Measurements from ENCODE around the gene TRAF3IP1.

TRAF3IP1 gene

DNA sequence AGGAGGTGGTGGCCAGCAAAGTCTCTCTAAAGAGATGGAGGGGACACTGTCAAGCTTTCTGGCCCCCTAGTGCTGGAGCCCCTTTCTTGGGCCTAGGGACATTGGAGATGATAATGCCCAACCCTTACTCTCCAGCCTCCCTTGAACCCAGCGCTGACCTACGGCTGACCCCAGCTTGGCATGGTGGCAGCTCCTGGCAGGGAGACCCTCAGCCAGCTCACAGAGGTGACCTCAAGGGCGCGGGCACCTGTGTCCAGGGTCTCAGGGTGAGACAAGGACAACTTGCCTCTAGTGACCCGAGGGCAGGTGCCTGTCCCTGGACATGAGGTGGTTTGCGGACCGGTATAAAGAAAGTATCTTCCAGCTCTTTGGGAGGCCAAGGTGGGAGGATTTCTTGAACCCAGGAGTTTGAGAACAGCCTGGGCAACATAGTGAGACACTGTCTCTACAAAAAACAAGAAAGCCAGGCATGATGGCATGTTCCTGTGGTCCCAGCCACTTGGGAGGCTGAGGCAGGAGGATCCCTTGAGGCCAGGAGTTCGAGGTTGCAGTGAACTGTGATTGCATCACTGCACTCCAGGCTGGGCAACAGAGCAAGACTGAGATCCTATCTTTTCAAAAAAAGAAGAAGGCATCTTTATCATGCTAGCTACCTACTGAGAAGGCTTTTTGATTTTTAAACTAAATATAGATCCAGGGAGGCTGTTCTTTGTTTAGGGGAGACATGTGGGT lies 28.6 kb upstream of the TRAF3IP1 start:
- H3K36me3 ChIP-seq (replicated peaks) = no peaks in the 10 kb centered on the region
- H3K4me3 ChIP-seq = no peak overlapping the region
- in situ Hi-C loops (cut with MboI; ENCODE audit: low sequenced_read_pairs) = no loop called here
- no peaks in the 10 kb centered on the region for H3K9me3 ChIP-seq
- H3K4me1 ChIP-seq = peaks cover 30% of the 10 kb centered on the region
- no peaks in the 10 kb centered on the region for H3K27me3 ChIP-seq (ENCODE audit: low read depth)
- no peak for DNase-seq (ENCODE audit: low spot score in 2 of 2)

GRCh38 chr2:238294046-238294392 lies 26.3 kb upstream of the TRAF3IP1 start:
- Histone ChIP-seq H3K4me3 (no peak overlapping the region), H3K9me3 (no peaks in the 10 kb centered on the region), H3K27me3 (ENCODE audit: low read depth) (no peaks in the 10 kb centered on the region), H3K36me3 (replicated peaks) (no peaks in the 10 kb centered on the region), H3K4me1 (peaks cover 18% of the 10 kb centered on the region)
- in situ Hi-C loops (cut with MboI; ENCODE audit: low sequenced_read_pairs) = no loop called here
- DNase-seq (ENCODE audit: low spot score in 2 of 2) = no peak

- H3K36me3 ChIP-seq (replicated peaks) = no peaks in the 10 kb centered on the region
- no peaks in the 10 kb centered on the region for H3K27me3 ChIP-seq (ENCODE audit: low read depth)
- in situ Hi-C loops (cut with MboI; ENCODE audit: low sequenced_read_pairs) = no loop called here
- H3K4me1 ChIP-seq = peaks cover 13% of the 10 kb centered on the region
- H3K4me3 ChIP-seq = no peak overlapping the region
- H3K9me3 ChIP-seq = no peaks in the 10 kb centered on the region
- DNase-seq (ENCODE audit: low spot score in 2 of 2) = no peak
Observed at GRCh38 chr2:238294393-238295143, 25.8 kb upstream of the TRAF3IP1 start.

DNA sequence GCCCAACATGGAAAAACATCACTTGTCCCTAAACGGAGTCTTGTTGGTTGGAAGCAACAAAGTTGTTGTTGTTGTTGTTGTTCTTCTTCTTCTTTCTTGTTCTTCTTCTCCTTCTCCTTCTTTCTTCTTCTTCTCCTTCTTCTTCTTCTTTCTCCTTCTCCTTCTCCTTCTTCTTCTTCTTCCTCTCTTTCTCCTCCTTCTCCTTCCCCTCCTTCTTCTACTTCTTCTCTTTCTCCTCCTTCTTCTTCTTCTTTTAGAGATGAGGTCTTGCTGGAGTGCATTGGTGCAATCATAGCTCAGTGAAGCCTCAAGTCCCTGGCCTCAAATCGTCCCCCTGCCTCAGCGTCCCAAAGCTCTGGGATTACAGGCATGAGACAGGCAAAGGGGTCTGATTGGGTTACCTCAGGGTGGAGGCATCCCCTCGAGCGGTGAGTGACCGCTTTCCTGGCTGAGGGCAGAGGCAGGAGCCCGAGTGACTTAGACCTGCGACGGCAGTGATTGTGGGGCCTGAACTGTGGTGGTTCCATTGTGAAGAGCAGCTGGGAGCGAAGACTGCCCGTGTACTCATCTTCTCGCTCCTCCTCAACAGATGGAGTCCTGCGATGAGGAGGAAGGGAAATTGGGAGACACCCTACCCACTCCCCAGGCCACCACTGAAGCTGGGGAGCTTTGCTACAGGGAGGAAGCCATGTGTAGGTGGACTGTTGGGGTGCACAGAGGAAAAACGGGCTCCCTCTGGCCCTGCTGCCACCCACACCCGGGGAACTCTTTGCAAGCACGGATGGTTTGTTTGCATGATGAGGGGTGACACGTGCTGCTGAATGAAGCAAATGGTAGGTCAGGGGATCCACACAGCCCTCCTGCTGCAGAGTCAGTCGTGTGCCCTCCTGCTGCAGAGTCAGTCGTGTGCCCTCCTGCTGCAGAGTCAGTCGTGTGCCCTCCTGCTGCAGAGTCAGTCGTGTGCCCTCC lies 24.9 kb upstream of the TRAF3IP1 start:
- Histone ChIP-seq H3K27me3 (ENCODE audit: low read depth) (no peaks in the 10 kb centered on the region), H3K4me3 (no peak overlapping the region), H3K36me3 (replicated peaks) (no peaks in the 10 kb centered on the region), H3K4me1 (peaks cover 5% of the 10 kb centered on the region), H3K9me3 (no peaks in the 10 kb centered on the region)
- in situ Hi-C loops (cut with MboI; ENCODE audit: low sequenced_read_pairs) = no loop called here
- DNase-seq (ENCODE audit: low spot score in 2 of 2) = no peak

GRCh38 chr2:238296638-238297457 lies 23.5 kb upstream of the TRAF3IP1 start:
- H3K4me3 ChIP-seq = no peak overlapping the region
- H3K4me1 ChIP-seq = no peaks in the 10 kb centered on the region
- no peak for DNase-seq (ENCODE audit: low spot score in 2 of 2)
- in situ Hi-C loops (cut with MboI; ENCODE audit: low sequenced_read_pairs) = no loop called here
- no peaks in the 10 kb centered on the region for H3K27me3 ChIP-seq (ENCODE audit: low read depth)
- no peaks in the 10 kb centered on the region for H3K36me3 ChIP-seq (replicated peaks)
- H3K9me3 ChIP-seq = no peaks in the 10 kb centered on the region

GRCh38 chr2:238299803-238300202 lies 20.5 kb upstream of the TRAF3IP1 start:
- no peaks in the 10 kb centered on the region for H3K36me3 ChIP-seq (replicated peaks)
- no peaks in the 10 kb centered on the region for H3K9me3 ChIP-seq
- H3K4me1 ChIP-seq = no peaks in the 10 kb centered on the region
- H3K27me3 ChIP-seq (ENCODE audit: low read depth) = no peaks in the 10 kb centered on the region
- in situ Hi-C loops (cut with MboI; ENCODE audit: low sequenced_read_pairs) = no loop called here
- no peak for DNase-seq (ENCODE audit: low spot score in 2 of 2)
- H3K4me3 ChIP-seq = no peak overlapping the region

GRCh38 chr2:238302087-238302486 lies 18.2 kb upstream of the TRAF3IP1 start:
- H3K9me3 ChIP-seq = no peaks in the 10 kb centered on the region
- no peak overlapping the region for H3K4me3 ChIP-seq
- no peaks in the 10 kb centered on the region for H3K27me3 ChIP-seq (ENCODE audit: low read depth)
- no peaks in the 10 kb centered on the region for H3K4me1 ChIP-seq
- in situ Hi-C loops (cut with MboI; ENCODE audit: low sequenced_read_pairs) = no loop called here
- no peaks in the 10 kb centered on the region for H3K36me3 ChIP-seq (replicated peaks)
- DNase-seq (ENCODE audit: low spot score in 2 of 2) = no peak

- H3K9me3 ChIP-seq = no peaks in the 10 kb centered on the region
- H3K27me3 ChIP-seq (ENCODE audit: low read depth) = no peaks in the 10 kb centered on the region
- no peak for DNase-seq (ENCODE audit: low spot score in 2 of 2)
- no peaks in the 10 kb centered on the region for H3K4me1 ChIP-seq
- H3K4me3 ChIP-seq = no peak overlapping the region
- in situ Hi-C loops (cut with MboI; ENCODE audit: low sequenced_read_pairs) = no loop called here
- H3K36me3 ChIP-seq (replicated peaks) = no peaks in the 10 kb centered on the region
Observed at GRCh38 chr2:238302751-238303150, 17.6 kb upstream of the TRAF3IP1 start.

GRCh38 chr2:238304116-238304515 lies 16.2 kb upstream of the TRAF3IP1 start:
- DNase-seq (ENCODE audit: low spot score in 2 of 2) = no peak
- H3K4me1 ChIP-seq = no peaks in the 10 kb centered on the region
- H3K27me3 ChIP-seq (ENCODE audit: low read depth) = no peaks in the 10 kb centered on the region
- no peaks in the 10 kb centered on the region for H3K9me3 ChIP-seq
- H3K4me3 ChIP-seq = no peak overlapping the region
- in situ Hi-C loops (cut with MboI; ENCODE audit: low sequenced_read_pairs) = no loop called here
- H3K36me3 ChIP-seq (replicated peaks) = no peaks in the 10 kb centered on the region

GRCh38 chr2:238305092-238305862 lies 15.0 kb upstream of the TRAF3IP1 start:
- no peaks in the 10 kb centered on the region for H3K27me3 ChIP-seq (ENCODE audit: low read depth)
- no peaks in the 10 kb centered on the region for H3K9me3 ChIP-seq
- H3K4me3 ChIP-seq = no peak overlapping the region
- in situ Hi-C loops (cut with MboI; ENCODE audit: low sequenced_read_pairs) = no loop called here
- no peak for DNase-seq (ENCODE audit: low spot score in 2 of 2)
- no peaks in the 10 kb centered on the region for H3K36me3 ChIP-seq (replicated peaks)
- H3K4me1 ChIP-seq = no peaks in the 10 kb centered on the region

DNA sequence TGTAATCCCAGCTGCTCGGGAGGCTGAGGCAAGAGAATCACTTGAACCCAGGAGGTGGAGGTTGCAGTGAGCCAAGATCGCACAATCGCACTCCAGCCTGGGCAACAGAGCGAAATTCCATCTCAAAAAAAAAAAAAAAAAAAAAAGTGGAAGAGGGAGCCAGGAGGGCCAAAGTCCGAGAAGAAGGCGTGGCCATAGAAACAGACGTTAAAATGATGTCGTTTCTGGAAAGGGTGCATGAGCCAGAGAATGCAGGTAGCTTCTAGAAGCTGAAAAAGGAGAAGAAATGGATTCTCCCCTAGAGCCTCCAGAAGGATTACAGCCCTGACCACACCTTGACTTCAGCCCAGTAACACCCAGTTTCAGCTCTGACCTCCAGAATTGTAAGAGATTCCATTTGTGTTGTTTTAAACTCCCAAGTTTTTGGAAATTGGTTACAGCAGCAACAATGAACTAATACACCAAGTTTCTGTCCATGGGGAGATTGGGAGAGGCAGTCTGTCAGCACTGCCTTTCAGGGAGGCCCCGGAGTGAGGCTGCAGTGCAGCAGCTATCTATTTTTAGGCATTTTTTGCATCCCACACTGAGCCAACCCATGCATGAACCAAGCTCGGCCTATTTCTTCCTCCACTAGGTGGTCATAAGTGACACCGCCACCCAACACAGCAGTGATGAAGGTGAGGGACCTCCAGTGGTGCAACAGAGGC lies 14.2 kb upstream of the TRAF3IP1 start:
- in situ Hi-C loops (cut with MboI; ENCODE audit: low sequenced_read_pairs) = no loop called here
- H3K36me3 ChIP-seq (replicated peaks) = no peaks in the 10 kb centered on the region
- H3K4me1 ChIP-seq = no peaks in the 10 kb centered on the region
- no peak for DNase-seq (ENCODE audit: low spot score in 2 of 2)
- H3K9me3 ChIP-seq = no peaks in the 10 kb centered on the region
- no peaks in the 10 kb centered on the region for H3K27me3 ChIP-seq (ENCODE audit: low read depth)
- H3K4me3 ChIP-seq = no peak overlapping the region

DNA sequence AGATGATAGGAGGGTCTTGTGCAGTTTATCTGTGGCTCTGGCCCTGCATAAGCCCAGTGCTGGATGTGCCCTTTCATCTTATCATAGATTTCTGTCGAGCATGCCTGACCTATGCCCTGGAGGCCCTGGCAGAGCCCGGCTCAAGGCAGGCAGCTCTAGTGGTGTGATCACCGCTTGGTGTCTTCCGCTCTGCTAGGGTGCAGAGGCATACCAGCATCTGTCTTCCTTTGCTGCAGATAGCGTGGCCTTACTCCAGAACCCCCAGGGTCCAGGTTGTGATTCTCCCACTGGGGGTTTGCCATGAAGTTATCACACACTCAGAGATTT lies 13.7 kb upstream of the TRAF3IP1 start:
- DNase-seq (ENCODE audit: low spot score in 2 of 2) = no peak
- Histone ChIP-seq H3K4me1 (no peaks in the 10 kb centered on the region), H3K36me3 (replicated peaks) (no peaks in the 10 kb centered on the region), H3K4me3 (no peak overlapping the region), H3K9me3 (no peaks in the 10 kb centered on the region), H3K27me3 (ENCODE audit: low read depth) (no peaks in the 10 kb centered on the region)
- in situ Hi-C loops (cut with MboI; ENCODE audit: low sequenced_read_pairs) = no loop called here

All from HAP-1 (cell line).